HG02840 (cell line): ENCODE measurements around the gene GLI3.

Experiments used
- ATAC-seq: cut with Tn5 transposase; IDR thresholded peaks from one replicate; pipeline ENCODE4 v1.9.1; 2021; ENCODE audit warnings: mild to moderate bottlenecking, moderate library complexity, moderate number of reproducible peaks; ENCODE audit not compliant: unreplicated experiment, low FRiP score

Gene GLI3

GRCh38 chr7:41912851-41913567 is 324.0 kb downstream of the GLI3 start:
- no peak for ATAC-seq

- no peak for ATAC-seq
Observed at GRCh38 chr7:41912426-41912825, 324.6 kb downstream of the GLI3 start.

GRCh38 chr7:41911792-41912191 is 325.2 kb downstream of the GLI3 start:
- no peak for ATAC-seq
